RWPE2 (cell line): ENCODE data around the gene LRIF1.
"Not testable (repeated sequence)": the region's sequence is repeated elsewhere in the genome, so short reads cannot be mapped to it uniquely, and the experiment has no call there.

ENCODE experiments used
- ATAC-seq: fragments of 200-7000 bp; cut with Tn5 transposase; 3 replicates; pipeline ENCODE4 v1.9.1; 2021; ENCODE audit warnings: low read depth
- DNase-seq: peaks from one replicate; pipeline ENCODE4 v3.0.0-alpha.2; 2020; ENCODE audit warnings: low spot score
- H3K27ac ChIP-seq: fragments of 450-650 bp; 2 replicates; pipeline ENCODE4 v1.5.1; 2017; ENCODE audit warnings: mild to moderate bottlenecking; ENCODE audit not compliant: poor library complexity, severe bottlenecking
- H3K27me3 ChIP-seq: fragments of 250-450 bp; sonication (Bioruptor Pico); 2 replicates; pipeline ENCODE4 v1.5.1; 2021; ENCODE audit warnings: mild to moderate bottlenecking, moderate library complexity; ENCODE audit not compliant: insufficient read depth, poor library complexity, severe bottlenecking
- H3K36me3 ChIP-seq: fragments of 250-450 bp; sonication (Bioruptor Pico); 2 replicates; pipeline ENCODE4 v1.5.1; 2020; ENCODE audit warnings: low read depth, mild to moderate bottlenecking, moderate library complexity
- H3K4me1 ChIP-seq: fragments of 250-450 bp; sonication (Bioruptor Pico); 2 replicates; pipeline ENCODE4 v1.5.1; 2021; ENCODE audit warnings: mild to moderate bottlenecking, moderate library complexity; ENCODE audit not compliant: insufficient read depth, poor library complexity, severe bottlenecking
- H3K4me3 ChIP-seq: fragments of 250-450 bp; sonication (Bioruptor Pico); 2 replicates; pipeline ENCODE4 v1.5.1; 2021; ENCODE audit warnings: mild to moderate bottlenecking, moderate library complexity; ENCODE audit not compliant: severe bottlenecking
- H3K9me3 ChIP-seq: fragments of 250-450 bp; sonication (Bioruptor Pico); 2 replicates; pipeline ENCODE4 v1.5.1; 2021; ENCODE audit warnings: mild to moderate bottlenecking, moderate library complexity; ENCODE audit not compliant: severe bottlenecking
- TF ChIP-seq, protein P1 (sequence below): fragments of 450-650 bp; IDR thresholded peaks from one replicate; pipeline ENCODE4 v1.5.1; 2017; ENCODE audit warnings: mild to moderate bottlenecking, moderate library complexity; ENCODE audit not compliant: poor library complexity, severe bottlenecking

The LRIF1 gene

DNA sequence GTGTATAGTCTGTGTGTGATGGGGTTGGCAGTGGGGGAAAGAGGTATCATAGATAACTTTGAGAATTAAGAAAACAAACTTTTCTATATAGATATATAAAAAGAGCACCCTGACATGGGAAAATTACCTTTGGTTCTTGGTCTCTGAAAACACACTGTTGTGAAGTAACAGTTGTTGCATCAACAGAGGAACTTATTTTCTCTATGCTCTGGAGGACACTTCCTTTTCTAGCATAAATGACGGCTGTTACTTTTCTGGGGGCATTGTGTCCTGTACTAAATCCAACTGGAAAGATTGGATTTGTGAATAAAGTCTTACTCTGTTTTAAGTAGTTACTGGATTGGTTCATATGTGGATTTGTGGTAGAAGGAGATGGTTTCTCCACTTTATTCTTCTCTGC lies 12.6 kb downstream of the LRIF1 start:
- no peak overlapping the region for H3K27ac ChIP-seq
- H3K4me3 ChIP-seq, result no peak overlapping the region
- H3K9me3 ChIP-seq, result no peaks in the 10 kb centered on the region
- no peaks in the 10 kb centered on the region for H3K4me1 ChIP-seq
- ATAC-seq, result no peak
- TF ChIP-seq, protein P1, sequence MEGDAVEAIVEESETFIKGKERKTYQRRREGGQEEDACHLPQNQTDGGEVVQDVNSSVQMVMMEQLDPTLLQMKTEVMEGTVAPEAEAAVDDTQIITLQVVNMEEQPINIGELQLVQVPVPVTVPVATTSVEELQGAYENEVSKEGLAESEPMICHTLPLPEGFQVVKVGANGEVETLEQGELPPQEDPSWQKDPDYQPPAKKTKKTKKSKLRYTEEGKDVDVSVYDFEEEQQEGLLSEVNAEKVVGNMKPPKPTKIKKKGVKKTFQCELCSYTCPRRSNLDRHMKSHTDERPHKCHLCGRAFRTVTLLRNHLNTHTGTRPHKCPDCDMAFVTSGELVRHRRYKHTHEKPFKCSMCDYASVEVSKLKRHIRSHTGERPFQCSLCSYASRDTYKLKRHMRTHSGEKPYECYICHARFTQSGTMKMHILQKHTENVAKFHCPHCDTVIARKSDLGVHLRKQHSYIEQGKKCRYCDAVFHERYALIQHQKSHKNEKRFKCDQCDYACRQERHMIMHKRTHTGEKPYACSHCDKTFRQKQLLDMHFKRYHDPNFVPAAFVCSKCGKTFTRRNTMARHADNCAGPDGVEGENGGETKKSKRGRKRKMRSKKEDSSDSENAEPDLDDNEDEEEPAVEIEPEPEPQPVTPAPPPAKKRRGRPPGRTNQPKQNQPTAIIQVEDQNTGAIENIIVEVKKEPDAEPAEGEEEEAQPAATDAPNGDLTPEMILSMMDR, result no peak
- DNase-seq, result no peak
- H3K36me3 ChIP-seq, result peaks cover 67% of the 10 kb centered on the region
- H3K27me3 ChIP-seq, result no peaks in the 10 kb centered on the region

DNA sequence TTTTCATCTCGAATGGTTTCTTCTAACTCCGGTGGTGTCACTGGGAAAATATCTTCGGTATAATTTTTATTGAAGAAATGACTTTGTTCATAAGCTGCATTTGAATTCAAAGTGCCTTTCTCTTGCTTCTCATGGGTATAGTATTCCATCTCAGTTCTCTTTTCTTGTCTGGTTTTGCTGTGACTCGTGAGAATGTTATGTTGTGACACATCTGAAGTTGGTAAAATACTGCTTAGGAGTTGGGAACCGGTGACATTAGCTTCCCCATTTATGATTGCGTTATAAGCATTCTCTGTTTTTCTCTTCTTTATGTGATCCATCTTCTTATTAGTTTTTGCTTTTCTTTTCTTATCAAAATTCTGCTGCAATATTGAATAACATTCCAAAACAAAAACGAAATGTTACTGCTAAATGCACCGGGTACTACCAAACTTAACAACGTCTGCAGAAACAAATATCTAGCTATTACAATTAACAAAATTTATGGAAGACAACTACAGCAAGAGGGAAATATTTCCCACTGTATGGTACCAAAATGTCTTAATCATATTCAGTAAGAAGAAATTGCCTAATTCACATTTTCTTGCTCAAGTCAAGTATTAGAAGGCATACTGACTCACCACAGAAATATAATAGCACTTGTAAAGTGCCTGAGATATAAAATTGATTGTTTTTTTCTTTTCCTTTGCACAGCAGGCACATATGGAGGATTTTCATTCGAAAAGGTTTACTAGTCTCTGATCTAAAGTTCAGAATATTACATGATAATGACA lies 15.5 kb downstream of the LRIF1 start:
- Histone ChIP-seq H3K9me3 (no peaks in the 10 kb centered on the region), H3K4me1 (no peaks in the 10 kb centered on the region), H3K27me3 (no peaks in the 10 kb centered on the region), H3K4me3 (no peak overlapping the region), H3K36me3 (peaks cover 52% of the 10 kb centered on the region), H3K27ac (no peak overlapping the region)
- DNase-seq, result no peak
- ATAC-seq, result no peak
- TF ChIP-seq, protein P1, result no peak

DNA sequence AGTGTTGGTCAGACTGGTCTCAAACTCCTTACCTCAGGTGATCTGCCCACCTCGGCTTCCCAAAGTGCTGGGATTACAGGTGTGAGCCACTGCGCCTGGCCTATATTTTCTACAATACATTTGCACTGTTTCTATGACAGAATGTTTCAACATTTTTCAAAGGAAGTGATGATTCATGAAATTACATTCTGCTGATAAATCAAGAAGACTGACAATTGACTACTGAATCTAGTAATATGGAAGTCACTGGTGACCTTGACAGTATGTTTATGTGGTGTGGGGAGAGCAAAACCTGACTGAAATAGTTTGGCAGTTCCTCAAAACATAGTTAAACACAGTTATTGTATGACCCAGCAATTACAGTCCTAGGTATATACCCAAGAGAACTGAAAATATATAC lies 18.1 kb downstream of the LRIF1 start:
- H3K36me3 ChIP-seq, result peaks cover 31% of the 10 kb centered on the region
- no peak overlapping the region for H3K4me3 ChIP-seq
- no peaks in the 10 kb centered on the region for H3K9me3 ChIP-seq
- H3K4me1 ChIP-seq, result no peaks in the 10 kb centered on the region
- TF ChIP-seq, protein P1, result no peak
- no peak overlapping the region for H3K27ac ChIP-seq
- no peaks in the 10 kb centered on the region for H3K27me3 ChIP-seq
- ATAC-seq (no peak), DNase-seq (no peak)

DNA sequence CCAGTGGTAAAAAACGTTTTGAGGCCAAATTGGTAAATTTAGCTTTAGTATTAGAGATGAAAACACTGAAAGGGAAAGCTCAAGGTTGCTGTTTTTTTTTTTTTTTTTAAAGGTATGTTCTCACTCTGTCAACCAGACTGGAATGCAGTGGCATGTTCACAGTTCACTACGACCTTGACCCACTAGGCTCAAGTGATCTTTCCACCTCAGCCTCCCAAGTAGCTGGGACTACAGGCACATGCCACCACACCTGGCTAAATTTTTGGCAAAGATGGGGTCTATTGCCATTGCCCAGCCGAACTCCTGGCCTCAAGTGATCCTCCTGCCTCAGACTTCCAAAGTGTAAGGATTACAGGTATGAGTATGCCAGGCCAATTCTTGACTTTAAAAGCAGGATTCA lies 18.9 kb downstream of the LRIF1 start:
- no peak overlapping the region for H3K4me3 ChIP-seq
- DNase-seq (no peak), ATAC-seq (no peak)
- H3K36me3 ChIP-seq, result peaks cover 24% of the 10 kb centered on the region
- H3K27ac ChIP-seq, result no peak overlapping the region
- no peaks in the 10 kb centered on the region for H3K27me3 ChIP-seq
- no peaks in the 10 kb centered on the region for H3K4me1 ChIP-seq
- H3K9me3 ChIP-seq, result peaks cover 3% of the 10 kb centered on the region
- TF ChIP-seq, protein P1, result no peak

DNA sequence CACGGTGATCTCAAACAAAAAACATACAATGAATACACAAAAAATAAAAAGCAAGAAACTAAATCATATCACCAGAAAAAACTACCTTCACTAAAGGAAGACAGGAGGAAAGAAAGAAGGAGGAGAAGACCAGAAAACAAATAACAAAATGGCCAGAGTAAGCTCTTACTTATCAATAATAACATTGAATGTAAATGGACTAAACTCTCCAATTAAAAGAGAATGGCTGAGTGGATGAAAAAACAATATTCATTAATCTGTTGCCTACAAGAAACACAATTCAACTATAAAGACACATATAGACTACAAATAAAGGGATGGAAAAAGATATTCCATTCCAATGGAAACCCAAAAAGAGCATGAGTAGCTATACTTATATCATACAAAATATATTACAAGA lies 27.2 kb downstream of the LRIF1 start:
- no peaks in the 10 kb centered on the region for H3K27me3 ChIP-seq
- no peaks in the 10 kb centered on the region for H3K36me3 ChIP-seq
- TF ChIP-seq, protein P1, result no peak
- H3K4me3 ChIP-seq, result no peak overlapping the region
- ATAC-seq (no peak), DNase-seq (no peak)
- peaks cover 3% of the 10 kb centered on the region for H3K9me3 ChIP-seq
- H3K4me1 ChIP-seq, result no peaks in the 10 kb centered on the region
- no peak overlapping the region for H3K27ac ChIP-seq

DNA sequence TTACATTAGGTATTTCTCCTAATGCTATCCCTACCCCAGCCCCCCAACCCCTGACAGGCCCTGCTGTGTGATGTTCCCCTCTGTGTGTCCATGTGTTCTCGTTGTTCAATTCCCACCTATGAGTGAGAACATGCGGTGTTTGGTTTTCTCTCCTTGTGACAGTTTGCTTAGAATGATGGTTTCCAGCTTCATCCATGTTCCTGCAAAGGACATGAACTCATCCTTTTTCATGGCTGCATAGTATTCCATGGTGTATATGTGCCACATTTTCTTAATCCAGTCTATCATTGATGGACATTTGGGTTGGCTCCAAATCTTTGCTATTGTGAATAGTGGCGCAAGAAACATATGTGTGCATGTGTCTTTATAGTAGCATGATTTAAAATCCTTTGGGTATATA lies 32.6 kb downstream of the LRIF1 start:
- H3K9me3 ChIP-seq, DNase-seq, H3K27me3 ChIP-seq, H3K4me1 ChIP-seq, ATAC-seq, H3K4me3 ChIP-seq, H3K27ac ChIP-seq, H3K36me3 ChIP-seq: not testable (repeated sequence)
